ENCODE data around the gene FIGNL2. TPM values are rescaled to one million over a fixed set of nuclear protein-coding genes. Genes with fewer than 3 reads are reported as not detected.

FIGNL2 gene
- total and polyA plus RNA-seq, 2 of the 4 experiments (the other 2 are of a cell fraction) = under 0.01 to 0.12 TPM

DNA sequence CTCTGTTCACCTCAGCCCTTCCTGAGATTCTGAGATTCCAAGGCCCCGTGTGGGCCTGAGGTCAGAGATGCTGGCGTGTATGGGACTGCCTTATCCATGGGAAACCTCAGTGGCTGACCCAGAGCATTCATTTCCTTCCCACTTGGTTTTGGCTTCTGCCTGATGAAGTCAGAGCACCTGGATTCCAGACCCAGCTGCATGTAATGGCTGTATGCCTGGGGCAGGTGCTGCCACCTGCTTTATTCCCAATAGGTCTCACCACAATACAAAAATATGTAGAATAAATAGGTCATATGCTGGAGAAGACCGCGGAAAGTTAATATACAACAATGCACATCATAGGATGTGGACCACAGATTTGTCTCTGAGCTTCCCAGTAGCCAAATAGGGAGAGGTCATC lies 25.6 kb downstream of the FIGNL2 start:
- no peak overlapping the region for H3K4me2 ChIP-seq (ENCODE audit: low read depth, low read length)
- TF ChIP-seq, protein P1, sequence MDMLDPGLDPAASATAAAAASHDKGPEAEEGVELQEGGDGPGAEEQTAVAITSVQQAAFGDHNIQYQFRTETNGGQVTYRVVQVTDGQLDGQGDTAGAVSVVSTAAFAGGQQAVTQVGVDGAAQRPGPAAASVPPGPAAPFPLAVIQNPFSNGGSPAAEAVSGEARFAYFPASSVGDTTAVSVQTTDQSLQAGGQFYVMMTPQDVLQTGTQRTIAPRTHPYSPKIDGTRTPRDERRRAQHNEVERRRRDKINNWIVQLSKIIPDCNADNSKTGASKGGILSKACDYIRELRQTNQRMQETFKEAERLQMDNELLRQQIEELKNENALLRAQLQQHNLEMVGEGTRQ (IDR thresholded peaks at IDR 0.05; ENCODE audit: low read depth, low read length) = no peak
- TF ChIP-seq, protein P2, sequence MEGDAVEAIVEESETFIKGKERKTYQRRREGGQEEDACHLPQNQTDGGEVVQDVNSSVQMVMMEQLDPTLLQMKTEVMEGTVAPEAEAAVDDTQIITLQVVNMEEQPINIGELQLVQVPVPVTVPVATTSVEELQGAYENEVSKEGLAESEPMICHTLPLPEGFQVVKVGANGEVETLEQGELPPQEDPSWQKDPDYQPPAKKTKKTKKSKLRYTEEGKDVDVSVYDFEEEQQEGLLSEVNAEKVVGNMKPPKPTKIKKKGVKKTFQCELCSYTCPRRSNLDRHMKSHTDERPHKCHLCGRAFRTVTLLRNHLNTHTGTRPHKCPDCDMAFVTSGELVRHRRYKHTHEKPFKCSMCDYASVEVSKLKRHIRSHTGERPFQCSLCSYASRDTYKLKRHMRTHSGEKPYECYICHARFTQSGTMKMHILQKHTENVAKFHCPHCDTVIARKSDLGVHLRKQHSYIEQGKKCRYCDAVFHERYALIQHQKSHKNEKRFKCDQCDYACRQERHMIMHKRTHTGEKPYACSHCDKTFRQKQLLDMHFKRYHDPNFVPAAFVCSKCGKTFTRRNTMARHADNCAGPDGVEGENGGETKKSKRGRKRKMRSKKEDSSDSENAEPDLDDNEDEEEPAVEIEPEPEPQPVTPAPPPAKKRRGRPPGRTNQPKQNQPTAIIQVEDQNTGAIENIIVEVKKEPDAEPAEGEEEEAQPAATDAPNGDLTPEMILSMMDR (conservative IDR thresholded peaks at IDR 0.05; ENCODE audit: low read depth, low read length) = no peak
- TF ChIP-seq RAD21 (IDR thresholded peaks at IDR 0.05; ENCODE audit: low read length) (no peak), CHD1 (IDR thresholded peaks at IDR 0.05; ENCODE audit: low read depth, low read length) (no peak)
- TF ChIP-seq, protein P3, sequence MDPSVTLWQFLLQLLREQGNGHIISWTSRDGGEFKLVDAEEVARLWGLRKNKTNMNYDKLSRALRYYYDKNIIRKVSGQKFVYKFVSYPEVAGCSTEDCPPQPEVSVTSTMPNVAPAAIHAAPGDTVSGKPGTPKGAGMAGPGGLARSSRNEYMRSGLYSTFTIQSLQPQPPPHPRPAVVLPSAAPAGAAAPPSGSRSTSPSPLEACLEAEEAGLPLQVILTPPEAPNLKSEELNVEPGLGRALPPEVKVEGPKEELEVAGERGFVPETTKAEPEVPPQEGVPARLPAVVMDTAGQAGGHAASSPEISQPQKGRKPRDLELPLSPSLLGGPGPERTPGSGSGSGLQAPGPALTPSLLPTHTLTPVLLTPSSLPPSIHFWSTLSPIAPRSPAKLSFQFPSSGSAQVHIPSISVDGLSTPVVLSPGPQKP (IDR thresholded peaks at IDR 0.05; ENCODE audit: borderline replicate concordance, low read depth, low read length) = no peak
- H2AK5ac ChIP-seq (ENCODE audit: low read depth, low read length) = no peak overlapping the region
- H3K79me1 ChIP-seq (ENCODE audit: low read depth in 1 of 2, low read length in 2 of 2) = 0 out of 4 replicates have a peak, but pooled peaks cover 0 to 2% of the 10 kb centered on the region in 2 experiments
- H3K56ac ChIP-seq (ENCODE audit: extremely low read depth, insufficient read depth, low read length) = no peak overlapping the region
- ATAC-seq (ENCODE audit: low read depth) (no peak), DNase-seq (no peak)
- no peak overlapping the region for H2BK15ac ChIP-seq (ENCODE audit: low read depth, low read length)
- no peak overlapping the region for H4K91ac ChIP-seq (ENCODE audit: insufficient read depth, low read depth, low read length)
- WGBS, 2 experiments (ENCODE audit: extremely low coverage in 2 of 2, insufficient read length in 1 of 2) = 93% methylated on average over 2 of the region's 4 CpGs; no CpG with 5 or more reads in 1 of the 2 experiments
- H4K5ac ChIP-seq (ENCODE audit: low read depth, low read length) = no peak overlapping the region
- no peak overlapping the region for H2AFZ ChIP-seq (replicated peaks; ENCODE audit: low read length, poor library complexity)
- no peak overlapping the region for H3K9ac ChIP-seq (ENCODE audit: low read depth, low read length)
- BruUV-seq (replicated peaks) = no TSS peak
- H3K9me1 ChIP-seq (ENCODE audit: insufficient read depth, low read length) = 0 out of 2 replicates have a peak, but pooled peaks cover 4% of the 10 kb centered on the region
- H4K8ac ChIP-seq (ENCODE audit: low read depth in 2 of 2, low read length in 2 of 2) = no peak overlapping the region
- H3K23ac ChIP-seq (ENCODE audit: low read depth, low read length) = no peak overlapping the region
- POLR2A ChIA-PET (ENCODE audit: unreplicated experiment) = no interaction called here
- no peak overlapping the region for H3K14ac ChIP-seq (replicated peaks; ENCODE audit: low read depth, low read length)
- H2BK120ac ChIP-seq (ENCODE audit: low read depth, low read length) = no peak overlapping the region
- CTCF ChIA-PET = interaction anchor here (1.1 to 2.5 kb wide), 4 partner anchors 14 to 289 kb away, joined by 3 to 12 read pairs (median 4); no protein-coding TSS in a partner anchor
- H2BK5ac ChIP-seq (ENCODE audit: low read depth, low read length, poor library complexity, severe bottlenecking) = no peak overlapping the region
- H3K4me1 ChIP-seq (ENCODE audit: control insufficient read depth, insufficient read depth, low read length) = peaks cover 9% of the 10 kb centered on the region; the same call in 1 of the 2 replicates
- H4K20me1 ChIP-seq (ENCODE audit: insufficient read depth, low read length) = no peaks in the 10 kb centered on the region
- H3K9me3 ChIP-seq (ENCODE audit: control insufficient read depth, insufficient read depth, low read length) = no peaks in the 10 kb centered on the region
- no peak overlapping the region for H3K4ac ChIP-seq (ENCODE audit: low read depth, low read length)
- H3K18ac ChIP-seq (ENCODE audit: low read depth, low read length) = no peak overlapping the region
- intact Hi-C loops (cut with micrococcal nuclease) (loop anchor here (5.0 kb wide), 1 partner anchor 159 kb away; no protein-coding TSS in a partner anchor), dilution Hi-C loops (cut with HindIII; ENCODE audit: low sequenced_read_pairs, unreplicated experiment) (no loop called here), in situ Hi-C loops (cut with MboI; ENCODE audit: low sequenced_read_pairs) (loop anchor here (5.0 kb wide), 1 partner anchor 401 kb away; the partner anchor contains the start of gene SLC4A8)
- H2AK9ac ChIP-seq (replicated peaks; ENCODE audit: low read depth, low read length, poor library complexity) = no peak overlapping the region
- H3K27me3 ChIP-seq (ENCODE audit: control insufficient read depth, insufficient read depth, low read length) = no peaks in the 10 kb centered on the region
- no peaks in the 10 kb centered on the region for H3K36me3 ChIP-seq (ENCODE audit: control insufficient read depth, insufficient read depth, low read length)
- H2BK20ac ChIP-seq (ENCODE audit: low read depth, low read length) = no peak overlapping the region
- no peak overlapping the region for H3K27ac ChIP-seq (ENCODE audit: insufficient read depth, low read length)
- H3K4me3 ChIP-seq (ENCODE audit: insufficient read depth, low read depth, low read length) = no peak overlapping the region

Data from IMR-90 (cell line).